Measurements from ENCODE around the gene PKNOX2. TPM values are rescaled to one million over a fixed set of nuclear protein-coding genes. Genes with fewer than 3 reads are reported as not detected.

Gene PKNOX2
- total RNA-seq, 1 experiment from 2014 or later: 3.7 TPM

DNA sequence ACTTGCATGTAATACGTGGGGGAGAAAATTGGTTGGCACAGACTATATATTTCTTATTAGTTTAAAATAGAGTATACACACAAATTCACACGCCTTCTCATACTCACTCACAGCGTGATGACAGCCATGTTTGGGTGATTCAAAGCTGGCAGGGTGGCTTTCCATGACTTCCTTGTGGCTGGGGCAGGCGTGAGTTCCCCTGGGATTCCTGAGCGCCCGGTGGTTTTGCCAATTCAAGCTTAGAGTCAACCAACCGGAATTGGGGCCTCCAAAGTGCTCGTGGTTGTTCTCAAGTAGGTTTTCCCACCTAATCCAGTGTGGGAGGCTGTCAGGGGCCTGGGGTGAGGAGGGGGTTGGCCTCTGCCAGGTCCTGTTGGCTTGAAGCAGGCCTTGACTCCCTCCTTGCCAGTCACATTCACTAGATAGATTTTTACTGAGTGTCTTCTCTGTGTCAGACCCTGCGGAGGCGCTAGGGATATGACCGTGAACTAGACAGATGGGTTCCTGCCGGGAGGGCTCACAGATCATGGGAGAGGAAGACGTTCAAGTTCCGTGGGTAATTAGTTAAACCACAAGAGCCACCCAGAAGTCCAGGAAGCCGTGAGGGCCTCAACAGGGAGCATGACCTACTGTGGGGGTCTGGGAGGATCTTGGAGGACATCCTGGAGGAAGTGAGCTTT is 11.5 kb downstream of the PKNOX2 start:
- TF ChIP-seq SP1 (CRISPR knock-in tag; conservative IDR thresholded peaks at IDR 0.05): no peak
- TF ChIP-seq, protein P1, sequence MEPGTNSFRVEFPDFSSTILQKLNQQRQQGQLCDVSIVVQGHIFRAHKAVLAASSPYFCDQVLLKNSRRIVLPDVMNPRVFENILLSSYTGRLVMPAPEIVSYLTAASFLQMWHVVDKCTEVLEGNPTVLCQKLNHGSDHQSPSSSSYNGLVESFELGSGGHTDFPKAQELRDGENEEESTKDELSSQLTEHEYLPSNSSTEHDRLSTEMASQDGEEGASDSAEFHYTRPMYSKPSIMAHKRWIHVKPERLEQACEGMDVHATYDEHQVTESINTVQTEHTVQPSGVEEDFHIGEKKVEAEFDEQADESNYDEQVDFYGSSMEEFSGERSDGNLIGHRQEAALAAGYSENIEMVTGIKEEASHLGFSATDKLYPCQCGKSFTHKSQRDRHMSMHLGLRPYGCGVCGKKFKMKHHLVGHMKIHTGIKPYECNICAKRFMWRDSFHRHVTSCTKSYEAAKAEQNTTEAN (CRISPR knock-in tag; IDR thresholded peaks at IDR 0.05): no peak
- TF ChIP-seq, protein P2, sequence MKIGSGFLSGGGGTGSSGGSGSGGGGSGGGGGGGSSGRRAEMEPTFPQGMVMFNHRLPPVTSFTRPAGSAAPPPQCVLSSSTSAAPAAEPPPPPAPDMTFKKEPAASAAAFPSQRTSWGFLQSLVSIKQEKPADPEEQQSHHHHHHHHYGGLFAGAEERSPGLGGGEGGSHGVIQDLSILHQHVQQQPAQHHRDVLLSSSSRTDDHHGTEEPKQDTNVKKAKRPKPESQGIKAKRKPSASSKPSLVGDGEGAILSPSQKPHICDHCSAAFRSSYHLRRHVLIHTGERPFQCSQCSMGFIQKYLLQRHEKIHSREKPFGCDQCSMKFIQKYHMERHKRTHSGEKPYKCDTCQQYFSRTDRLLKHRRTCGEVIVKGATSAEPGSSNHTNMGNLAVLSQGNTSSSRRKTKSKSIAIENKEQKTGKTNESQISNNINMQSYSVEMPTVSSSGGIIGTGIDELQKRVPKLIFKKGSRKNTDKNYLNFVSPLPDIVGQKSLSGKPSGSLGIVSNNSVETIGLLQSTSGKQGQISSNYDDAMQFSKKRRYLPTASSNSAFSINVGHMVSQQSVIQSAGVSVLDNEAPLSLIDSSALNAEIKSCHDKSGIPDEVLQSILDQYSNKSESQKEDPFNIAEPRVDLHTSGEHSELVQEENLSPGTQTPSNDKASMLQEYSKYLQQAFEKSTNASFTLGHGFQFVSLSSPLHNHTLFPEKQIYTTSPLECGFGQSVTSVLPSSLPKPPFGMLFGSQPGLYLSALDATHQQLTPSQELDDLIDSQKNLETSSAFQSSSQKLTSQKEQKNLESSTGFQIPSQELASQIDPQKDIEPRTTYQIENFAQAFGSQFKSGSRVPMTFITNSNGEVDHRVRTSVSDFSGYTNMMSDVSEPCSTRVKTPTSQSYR (CRISPR knock-in tag; IDR thresholded peaks at IDR 0.05): no peak
- ChIA-PET POLR2A (no interaction called here), CTCF (interaction anchor here (1.2 to 1.9 kb wide), 2 partner anchors 82 to 109 kb away, joined by 3 to 5 read pairs; no protein-coding TSS in a partner anchor)
- ATAC-seq (no peak), DNase-seq (ENCODE audit: low spot score) (no peak)
- Mint-ChIP-seq H3K9me3 (no peaks in the 10 kb centered on the region), H3K4me3 (no peak overlapping the region), H3K36me3 (no peaks in the 10 kb centered on the region), H3K27me3 (ENCODE audit: low read depth) (peaks cover 27% of the 10 kb centered on the region), H3K27ac (no peak overlapping the region), H3K4me1 (peaks cover 50% of the 10 kb centered on the region)

DNA sequence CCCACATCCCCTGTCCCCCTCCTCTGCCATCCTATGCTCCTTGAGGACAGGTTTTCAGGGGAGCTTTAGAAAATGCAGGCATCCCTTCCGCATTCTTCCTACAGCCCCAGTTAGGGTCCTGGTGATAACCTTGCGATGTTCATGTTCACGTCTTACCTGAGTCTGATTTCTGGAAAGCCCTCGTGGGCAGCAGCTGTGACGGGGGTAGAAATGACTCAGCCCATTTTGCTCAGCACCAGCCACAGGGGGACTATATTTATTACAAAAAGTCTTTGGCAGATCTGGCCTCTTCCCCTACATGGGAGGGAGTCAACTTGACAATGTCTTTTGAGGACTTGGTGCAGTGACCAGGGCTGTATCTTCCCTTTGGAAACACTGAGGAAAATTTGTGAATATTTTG is 12.3 kb downstream of the PKNOX2 start:
- H3K9me3 Mint-ChIP-seq: no peaks in the 10 kb centered on the region
- no peak for ATAC-seq
- no peak for DNase-seq (ENCODE audit: low spot score)
- peaks cover 19% of the 10 kb centered on the region for H3K27me3 Mint-ChIP-seq (ENCODE audit: low read depth)
- TF ChIP-seq NR3C1 (CRISPR knock-in tag; conservative IDR thresholded peaks at IDR 0.05; ENCODE audit: low read depth): no peak
- TF ChIP-seq ETV6 (CRISPR knock-in tag; IDR thresholded peaks at IDR 0.05): no peak
- no peak for TF ChIP-seq GABPB1 (CRISPR knock-in tag; IDR thresholded peaks at IDR 0.05)
- TF ChIP-seq, protein P2 (CRISPR knock-in tag; IDR thresholded peaks at IDR 0.05): no peak
- no peak for TF ChIP-seq ZNF671 (CRISPR knock-in tag; IDR thresholded peaks at IDR 0.05)
- no peak for TF ChIP-seq ZNF416 (CRISPR knock-in tag; IDR thresholded peaks at IDR 0.05)
- TF ChIP-seq ESRRA (CRISPR knock-in tag; IDR thresholded peaks at IDR 0.05; ENCODE audit: borderline replicate concordance): no peak
- TF ChIP-seq, protein P3, sequence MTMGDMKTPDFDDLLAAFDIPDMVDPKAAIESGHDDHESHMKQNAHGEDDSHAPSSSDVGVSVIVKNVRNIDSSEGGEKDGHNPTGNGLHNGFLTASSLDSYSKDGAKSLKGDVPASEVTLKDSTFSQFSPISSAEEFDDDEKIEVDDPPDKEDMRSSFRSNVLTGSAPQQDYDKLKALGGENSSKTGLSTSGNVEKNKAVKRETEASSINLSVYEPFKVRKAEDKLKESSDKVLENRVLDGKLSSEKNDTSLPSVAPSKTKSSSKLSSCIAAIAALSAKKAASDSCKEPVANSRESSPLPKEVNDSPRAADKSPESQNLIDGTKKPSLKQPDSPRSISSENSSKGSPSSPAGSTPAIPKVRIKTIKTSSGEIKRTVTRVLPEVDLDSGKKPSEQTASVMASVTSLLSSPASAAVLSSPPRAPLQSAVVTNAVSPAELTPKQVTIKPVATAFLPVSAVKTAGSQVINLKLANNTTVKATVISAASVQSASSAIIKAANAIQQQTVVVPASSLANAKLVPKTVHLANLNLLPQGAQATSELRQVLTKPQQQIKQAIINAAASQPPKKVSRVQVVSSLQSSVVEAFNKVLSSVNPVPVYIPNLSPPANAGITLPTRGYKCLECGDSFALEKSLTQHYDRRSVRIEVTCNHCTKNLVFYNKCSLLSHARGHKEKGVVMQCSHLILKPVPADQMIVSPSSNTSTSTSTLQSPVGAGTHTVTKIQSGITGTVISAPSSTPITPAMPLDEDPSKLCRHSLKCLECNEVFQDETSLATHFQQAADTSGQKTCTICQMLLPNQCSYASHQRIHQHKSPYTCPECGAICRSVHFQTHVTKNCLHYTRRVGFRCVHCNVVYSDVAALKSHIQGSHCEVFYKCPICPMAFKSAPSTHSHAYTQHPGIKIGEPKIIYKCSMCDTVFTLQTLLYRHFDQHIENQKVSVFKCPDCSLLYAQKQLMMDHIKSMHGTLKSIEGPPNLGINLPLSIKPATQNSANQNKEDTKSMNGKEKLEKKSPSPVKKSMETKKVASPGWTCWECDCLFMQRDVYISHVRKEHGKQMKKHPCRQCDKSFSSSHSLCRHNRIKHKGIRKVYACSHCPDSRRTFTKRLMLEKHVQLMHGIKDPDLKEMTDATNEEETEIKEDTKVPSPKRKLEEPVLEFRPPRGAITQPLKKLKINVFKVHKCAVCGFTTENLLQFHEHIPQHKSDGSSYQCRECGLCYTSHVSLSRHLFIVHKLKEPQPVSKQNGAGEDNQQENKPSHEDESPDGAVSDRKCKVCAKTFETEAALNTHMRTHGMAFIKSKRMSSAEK (CRISPR knock-in tag; IDR thresholded peaks at IDR 0.05; ENCODE audit: borderline replicate concordance): no peak
- no peak for TF ChIP-seq RORB (CRISPR knock-in tag; IDR thresholded peaks at IDR 0.05)
- TF ChIP-seq, protein P4, sequence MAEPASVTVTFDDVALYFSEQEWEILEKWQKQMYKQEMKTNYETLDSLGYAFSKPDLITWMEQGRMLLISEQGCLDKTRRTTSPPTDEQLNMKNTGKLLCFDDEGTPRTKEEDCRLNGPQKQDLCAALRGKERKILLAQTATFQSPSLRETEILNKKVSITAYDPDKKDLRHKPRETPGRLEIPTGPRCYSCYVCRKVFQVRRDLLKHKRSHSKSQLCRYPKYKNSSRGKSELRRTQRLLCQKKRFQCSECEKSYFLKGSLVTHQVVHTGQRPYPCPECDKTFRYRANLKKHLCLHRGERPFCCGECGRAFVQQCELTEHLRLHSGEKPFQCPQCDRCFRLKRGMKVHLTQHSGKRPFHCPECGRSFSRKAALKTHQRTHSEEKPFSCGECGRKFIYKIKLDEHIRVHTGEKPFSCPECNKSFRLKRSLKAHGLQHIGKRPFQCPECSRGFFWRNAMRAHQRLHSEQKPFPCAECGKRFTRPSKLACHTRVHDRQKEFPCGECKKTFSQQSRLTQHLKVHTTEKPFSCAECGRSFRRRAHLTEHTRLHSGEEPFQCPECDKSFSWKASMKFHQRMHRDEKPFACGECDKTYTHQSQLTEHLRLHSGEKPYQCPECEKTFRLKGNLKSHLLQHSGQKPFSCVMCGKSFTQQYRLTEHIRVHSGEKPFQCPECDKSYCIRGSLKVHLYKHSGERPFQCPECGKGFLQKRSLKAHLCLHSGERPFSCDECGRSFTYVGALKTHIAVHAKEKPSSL (CRISPR knock-in tag; conservative IDR thresholded peaks at IDR 0.05): no peak
- TF ChIP-seq, protein P5, sequence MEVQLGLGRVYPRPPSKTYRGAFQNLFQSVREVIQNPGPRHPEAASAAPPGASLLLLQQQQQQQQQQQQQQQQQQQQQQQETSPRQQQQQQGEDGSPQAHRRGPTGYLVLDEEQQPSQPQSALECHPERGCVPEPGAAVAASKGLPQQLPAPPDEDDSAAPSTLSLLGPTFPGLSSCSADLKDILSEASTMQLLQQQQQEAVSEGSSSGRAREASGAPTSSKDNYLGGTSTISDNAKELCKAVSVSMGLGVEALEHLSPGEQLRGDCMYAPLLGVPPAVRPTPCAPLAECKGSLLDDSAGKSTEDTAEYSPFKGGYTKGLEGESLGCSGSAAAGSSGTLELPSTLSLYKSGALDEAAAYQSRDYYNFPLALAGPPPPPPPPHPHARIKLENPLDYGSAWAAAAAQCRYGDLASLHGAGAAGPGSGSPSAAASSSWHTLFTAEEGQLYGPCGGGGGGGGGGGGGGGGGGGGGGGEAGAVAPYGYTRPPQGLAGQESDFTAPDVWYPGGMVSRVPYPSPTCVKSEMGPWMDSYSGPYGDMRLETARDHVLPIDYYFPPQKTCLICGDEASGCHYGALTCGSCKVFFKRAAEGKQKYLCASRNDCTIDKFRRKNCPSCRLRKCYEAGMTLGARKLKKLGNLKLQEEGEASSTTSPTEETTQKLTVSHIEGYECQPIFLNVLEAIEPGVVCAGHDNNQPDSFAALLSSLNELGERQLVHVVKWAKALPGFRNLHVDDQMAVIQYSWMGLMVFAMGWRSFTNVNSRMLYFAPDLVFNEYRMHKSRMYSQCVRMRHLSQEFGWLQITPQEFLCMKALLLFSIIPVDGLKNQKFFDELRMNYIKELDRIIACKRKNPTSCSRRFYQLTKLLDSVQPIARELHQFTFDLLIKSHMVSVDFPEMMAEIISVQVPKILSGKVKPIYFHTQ (CRISPR knock-in tag; IDR thresholded peaks at IDR 0.05): no peak
- POLR2A ChIA-PET: no interaction called here
- peaks cover 45% of the 10 kb centered on the region for H3K4me1 Mint-ChIP-seq
- no peak overlapping the region for H3K4me3 Mint-ChIP-seq
- CTCF ChIA-PET: interaction anchor here (1.9 kb wide), 1 partner anchor 81 kb away, joined by 5 read pairs; no protein-coding TSS in a partner anchor
- no peaks in the 10 kb centered on the region for H3K36me3 Mint-ChIP-seq
- no peak overlapping the region for H3K27ac Mint-ChIP-seq

Data from WTC11 (cell line).